A673 (cell line): ENCODE results near the gene EYS.

Experiments
- EZH2 ChIP-seq: fragments of 200-600 bp; sonication (generic); IDR thresholded peaks from 2 replicates; pipeline ENCODE4 v1.6.1; 2017; ENCODE audit warnings: borderline replicate concordance, low read depth, mild to moderate bottlenecking, mixed read lengths, antibody characterized with exemption, low read length; ENCODE audit not compliant: poor library complexity, severe bottlenecking
- TF ChIP-seq, protein P1 (sequence below): fragments of 300-800, 200-600 bp; sonication (generic); conservative IDR thresholded peaks from 2 replicates; pipeline ENCODE4 v1.5.1; 2017; ENCODE audit warnings: low read depth, mild to moderate bottlenecking, antibody characterized with exemption, low read length, moderate library complexity, mixed read lengths

DNA sequence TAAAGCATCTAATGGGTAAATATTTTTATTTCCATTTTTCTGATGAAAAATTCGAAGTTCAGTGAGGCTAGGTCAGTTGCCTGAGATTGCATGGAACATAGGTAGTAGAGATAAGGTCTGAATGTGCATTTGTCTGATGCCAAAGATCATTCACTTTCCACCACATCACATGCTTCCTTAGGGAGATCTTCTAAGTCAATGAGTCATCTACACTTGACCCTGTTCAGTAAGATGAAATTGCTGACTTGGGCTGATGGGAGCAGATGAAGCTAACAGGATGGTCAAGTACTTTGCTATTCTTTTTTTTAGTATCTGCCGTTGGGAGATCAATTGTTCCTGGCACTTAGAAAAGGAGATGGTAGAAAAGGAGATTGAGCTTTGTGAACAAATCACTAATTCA lies 1560.2 kb downstream of the EYS start:
- TF ChIP-seq, protein P1, sequence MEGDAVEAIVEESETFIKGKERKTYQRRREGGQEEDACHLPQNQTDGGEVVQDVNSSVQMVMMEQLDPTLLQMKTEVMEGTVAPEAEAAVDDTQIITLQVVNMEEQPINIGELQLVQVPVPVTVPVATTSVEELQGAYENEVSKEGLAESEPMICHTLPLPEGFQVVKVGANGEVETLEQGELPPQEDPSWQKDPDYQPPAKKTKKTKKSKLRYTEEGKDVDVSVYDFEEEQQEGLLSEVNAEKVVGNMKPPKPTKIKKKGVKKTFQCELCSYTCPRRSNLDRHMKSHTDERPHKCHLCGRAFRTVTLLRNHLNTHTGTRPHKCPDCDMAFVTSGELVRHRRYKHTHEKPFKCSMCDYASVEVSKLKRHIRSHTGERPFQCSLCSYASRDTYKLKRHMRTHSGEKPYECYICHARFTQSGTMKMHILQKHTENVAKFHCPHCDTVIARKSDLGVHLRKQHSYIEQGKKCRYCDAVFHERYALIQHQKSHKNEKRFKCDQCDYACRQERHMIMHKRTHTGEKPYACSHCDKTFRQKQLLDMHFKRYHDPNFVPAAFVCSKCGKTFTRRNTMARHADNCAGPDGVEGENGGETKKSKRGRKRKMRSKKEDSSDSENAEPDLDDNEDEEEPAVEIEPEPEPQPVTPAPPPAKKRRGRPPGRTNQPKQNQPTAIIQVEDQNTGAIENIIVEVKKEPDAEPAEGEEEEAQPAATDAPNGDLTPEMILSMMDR: no peak
- TF ChIP-seq EZH2: no peak
